ENCODE data around the gene PCTP. TPM values are rescaled to one million over a fixed set of nuclear protein-coding genes. Genes with fewer than 3 reads are reported as not detected.

Gene PCTP
- total and polyA plus RNA-seq, 9 of the 15 experiments (the other 6 are each of a cell fraction or from before 2014, with no cell fraction given) = 10.9 to 62.3 (median 41.2) TPM

DNA sequence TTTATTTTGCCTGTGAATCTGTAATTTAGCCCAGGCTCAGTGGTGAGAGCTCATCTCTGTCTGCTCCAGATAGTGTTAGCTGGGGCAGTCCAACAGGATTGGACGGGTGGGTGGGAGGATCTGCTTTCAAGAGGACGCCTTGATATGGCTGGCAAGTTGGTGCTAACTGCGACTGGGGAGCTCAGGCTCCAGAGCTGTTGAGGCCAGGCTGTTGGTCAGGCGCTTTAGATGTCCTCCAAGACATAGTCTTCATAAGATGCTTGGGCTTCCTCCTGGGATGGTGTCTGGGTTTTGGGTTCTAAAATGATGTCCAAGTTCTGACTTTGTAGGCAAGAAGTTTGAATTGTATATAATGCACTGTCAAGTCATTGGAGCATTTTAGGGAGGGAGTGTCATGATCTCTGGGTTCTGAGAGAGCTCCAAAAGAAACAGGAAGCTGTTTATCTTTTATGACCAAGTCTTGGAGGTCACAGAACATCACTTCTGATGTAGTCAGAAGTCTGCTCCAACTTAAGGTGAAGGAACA is 12.8 kb upstream of the PCTP start (continued):
- TF ChIP-seq CREBBP (IDR thresholded peaks at IDR 0.05; ENCODE audit: low read depth, low read length) (no peak), MBD2 (IDR thresholded peaks at IDR 0.05; ENCODE audit: borderline replicate concordance, low read depth) (no peak; the same call in 1 of the 2 replicates), ZNF395 (CRISPR knock-in tag; IDR thresholded peaks at IDR 0.05) (peak; percentile 43; the same call in 1 of the 2 replicates), ATF1 (CRISPR knock-in tag; IDR thresholded peaks at IDR 0.05) (no peak), ATF1 (tag; IDR thresholded peaks at IDR 0.05) (peak; percentile 75), MED1 (CRISPR knock-in tag; IDR thresholded peaks at IDR 0.05; ENCODE audit: borderline replicate concordance) (no peak), USF1 (CRISPR knock-in tag; IDR thresholded peaks at IDR 0.05) (no peak), MCM5 (IDR thresholded peaks at IDR 0.05; ENCODE audit: low read depth) (no peak), SAP30 (IDR thresholded peaks at IDR 0.05; ENCODE audit: borderline replicate concordance, insufficient read depth, low read depth, low read length, poor library complexity, severe bottlenecking) (no peak), POLR2AphosphoS5 (IDR thresholded peaks at IDR 0.05; ENCODE audit: control insufficient read depth, insufficient read depth, low read depth, low read length) (peak; percentile 74; the same call in 1 of the 2 replicates), RUNX1 (IDR thresholded peaks at IDR 0.05; ENCODE audit: low read depth) (no peak), IFI16 (CRISPR knock-in tag; IDR thresholded peaks at IDR 0.05) (no peak), TCF15 (CRISPR knock-in tag; IDR thresholded peaks at IDR 0.05) (no peak), ZNF609 (CRISPR knock-in tag; IDR thresholded peaks at IDR 0.05; ENCODE audit: borderline replicate concordance) (no peak), ZNF408 (CRISPR knock-in tag; IDR thresholded peaks at IDR 0.05; ENCODE audit: low read depth) (no peak), ZNF398 (CRISPR knock-in tag; IDR thresholded peaks at IDR 0.05) (no peak)
